ENCODE measurements around the gene VEZF1.
A peak's percentile ranks its signal among the peaks of the same experiment; 100 is the strongest.
"Not testable (repeated sequence)": the region's sequence is repeated elsewhere in the genome, so short reads cannot be mapped to it uniquely, and the experiment has no call there.

VEZF1 gene

GRCh38 chr17:57997085-57997809 lies 9.2 kb upstream of the VEZF1 start:
- DNase-seq = no peak

- peak; percentile 68 for DNase-seq
Measured at GRCh38 chr17:57995076-57995956, 7.3 kb upstream of the VEZF1 start.

GRCh38 chr17:57994436-57994835 lies 6.4 kb upstream of the VEZF1 start:
- DNase-seq = no peak

- DNase-seq = no peak
Measured at GRCh38 chr17:57993471-57994365, 5.7 kb upstream of the VEZF1 start.

GRCh38 chr17:57991537-57991936 lies 3.5 kb upstream of the VEZF1 start:
- DNase-seq = no peak

- no peak for DNase-seq
Measured at GRCh38 chr17:57990037-57990436, 2.0 kb upstream of the VEZF1 start.

GRCh38 chr17:57988301-57989250 lies 522 bp upstream of the VEZF1 start:
- DNase-seq = no peak

- DNase-seq = no peak
Measured at GRCh38 chr17:57986841-57987580, 1.0 kb downstream of the VEZF1 start.

- DNase-seq = no peak
Measured at GRCh38 chr17:57985675-57985974, 2.4 kb downstream of the VEZF1 start.

- no peak for DNase-seq
Measured at GRCh38 chr17:57984936-57985674, 2.9 kb downstream of the VEZF1 start.

- no peak for DNase-seq
Measured at GRCh38 chr17:57984261-57984890, 3.7 kb downstream of the VEZF1 start.

- no peak for DNase-seq
Measured at GRCh38 chr17:57983446-57983845, 4.6 kb downstream of the VEZF1 start.

- DNase-seq = no peak
Measured at GRCh38 chr17:57982452-57983170, 5.4 kb downstream of the VEZF1 start.

- no peak for DNase-seq
Measured at GRCh38 chr17:57980522-57980921, 7.5 kb downstream of the VEZF1 start.

GRCh38 chr17:57979076-57979475 lies 9.0 kb downstream of the VEZF1 start:
- DNase-seq = no peak

- no peak for DNase-seq
Measured at GRCh38 chr17:57976594-57976993, 11.5 kb downstream of the VEZF1 start.

- DNase-seq = no peak
Measured at GRCh38 chr17:57975044-57975443, 13.0 kb downstream of the VEZF1 start.

GRCh38 chr17:57974053-57974824 lies 13.8 kb downstream of the VEZF1 start:
- not testable (repeated sequence) for DNase-seq

- no peak for DNase-seq
Measured at GRCh38 chr17:57972151-57972550, 15.9 kb downstream of the VEZF1 start.

Measured in NCI-H2107 (cell line).